Activated CD4-positive, alpha-beta T cell treated with anti-CD3 and anti-CD28 coated beads, Interleukin-2, amount 50 U/mL, for 16 hours (primary cell): ENCODE results near the gene KISS1.
"Not testable (repeated sequence)": the region's sequence is repeated elsewhere in the genome, so short reads cannot be mapped to it uniquely, and the experiment has no call there.

Source experiments
- DNase-seq: peaks from one replicate; pipeline ENCODE4 v3.0.0-alpha.2; 2020

KISS1 gene

GRCh38 chr1:204196068-204196795, at the start of gene KISS1:
Gene KISS1, minus strand, starts transcription at chr1:204196491. Its CDS starts 3,615 bp downstream, at chr1:204192876.
- no peak for DNase-seq

GRCh38 chr1:204242920-204243319, 46.6 kb upstream of the KISS1 start:
- no peak for DNase-seq

GRCh38 chr1:204241914-204242313, 45.6 kb upstream of the KISS1 start:
- DNase-seq: no peak

- no peak for DNase-seq
Observed at GRCh38 chr1:204241050-204241449, 44.8 kb upstream of the KISS1 start.

GRCh38 chr1:204240233-204240632, 43.9 kb upstream of the KISS1 start:
- DNase-seq: no peak

GRCh38 chr1:204239401-204239800, 43.1 kb upstream of the KISS1 start:
- DNase-seq: not testable (repeated sequence)

GRCh38 chr1:204238520-204238919, 42.2 kb upstream of the KISS1 start:
- DNase-seq: not testable (repeated sequence)

GRCh38 chr1:204237515-204237914, 41.2 kb upstream of the KISS1 start:
- not testable (repeated sequence) for DNase-seq

GRCh38 chr1:204232526-204232925, 36.2 kb upstream of the KISS1 start:
- no peak for DNase-seq

GRCh38 chr1:204230211-204230610, 33.9 kb upstream of the KISS1 start:
- no peak for DNase-seq

GRCh38 chr1:204228896-204229295, 32.6 kb upstream of the KISS1 start:
- DNase-seq: no peak

- DNase-seq: no peak
Observed at GRCh38 chr1:204227996-204228785, 31.9 kb upstream of the KISS1 start.

GRCh38 chr1:204227351-204227750, 31.1 kb upstream of the KISS1 start:
- DNase-seq: no peak

- no peak for DNase-seq
Observed at GRCh38 chr1:204225841-204226735, 29.8 kb upstream of the KISS1 start.

GRCh38 chr1:204224655-204225054, 28.4 kb upstream of the KISS1 start:
- no peak for DNase-seq

- DNase-seq: no peak
Observed at GRCh38 chr1:204223129-204223860, 27.0 kb upstream of the KISS1 start.

GRCh38 chr1:204222764-204223055, 26.4 kb upstream of the KISS1 start:
- DNase-seq: no peak

GRCh38 chr1:204222006-204222763, 25.9 kb upstream of the KISS1 start:
- no peak for DNase-seq

- DNase-seq: no peak
Observed at GRCh38 chr1:204221271-204221670, 25.0 kb upstream of the KISS1 start.

GRCh38 chr1:204219971-204220616, 23.8 kb upstream of the KISS1 start:
- no peak for DNase-seq

- DNase-seq: no peak
Observed at GRCh38 chr1:204218552-204218951, 22.3 kb upstream of the KISS1 start.

GRCh38 chr1:204217648-204218000, 21.3 kb upstream of the KISS1 start:
- DNase-seq: no peak
